Gastrocnemius medialis (tissue), 4 donors: Measurements from ENCODE around the gene CDK11B. TPM values are rescaled to one million over a fixed set of nuclear protein-coding genes. Genes with fewer than 3 reads are reported as not detected.

Experiments used
- ATAC-seq, 2 donors: fragments of 150-250 bp; one replicate each; pipeline ENCODE4 v1.9.1; 2016
- DNase-seq, 2 donors: peaks; one replicate each; pipeline ENCODE4 v3.0.0-alpha.2; 2019
- H3K27ac ChIP-seq, 4 donors: fragments of 200-600 bp; sonication (generic); 1 replicate in 1 of 4; 2 replicates in 3 of 4; pipeline ENCODE4 v1.5.1; 2016 to 2018; ENCODE audit warnings: mild to moderate bottlenecking in 2 of 4, moderate library complexity in 1 of 4
- H3K27me3 ChIP-seq, 3 donors: fragments of 200-600 bp; sonication (generic) in 2 of 3; 1 replicate in 1 of 3; 2 replicates in 2 of 3; pipeline versions ENCODE4 v1.5.1 to v1.6.0; 2016 to 2019; ENCODE audit warnings: mild to moderate bottlenecking in 1 of 3, moderate library complexity in 1 of 3
- H3K36me3 ChIP-seq, 2 donors: fragments of 200-600 bp; sonication (generic) in 1 of 2; one replicate each; pipeline ENCODE4 v1.5.1; 2017 to 2018
- H3K4me1 ChIP-seq, 2 donors: fragments of 200-600 bp; sonication (generic) in 1 of 2; one replicate each; pipeline ENCODE4 v1.5.1; 2016 to 2017; ENCODE audit warnings: mild to moderate bottlenecking in 2 of 2
- H3K4me3 ChIP-seq, 4 donors: fragments of 200-600 bp; sonication (generic) in 3 of 4; 1 replicate in 1 of 4; 2 replicates in 3 of 4; pipeline ENCODE4 v1.5.1; 2016 to 2019; ENCODE audit warnings: mild to moderate bottlenecking in 2 of 4
- H3K9me3 ChIP-seq, 3 donors: fragments of 200-600 bp; sonication (generic) in 2 of 3; 1 replicate in 1 of 3; 2 replicates in 2 of 3; pipeline ENCODE4 v1.5.1; 2016 to 2019
- POLR2A ChIP-seq, 2 donors: fragments of 450-650 bp; IDR thresholded peaks; one replicate each; pipeline ENCODE4 v1.6.1; 2017; ENCODE audit warnings: antibody characterized with exemption in 2 of 2, mild to moderate bottlenecking in 2 of 2, moderate library complexity in 2 of 2
- in situ Hi-C, 4 donors: fragments of 200-750 bp; cut with MboI; loops; one replicate each; pipeline versions ENCODE4 v1.15.0 to v1.8.0; 2017; ENCODE audit warnings: low sequenced_read_pairs in 4 of 4
- intact Hi-C: fragments of 100-400 bp; cut with DNase I; formaldehyde crosslinking; loops from one replicate; pipeline ENCODE4 v1.15.1; 2023; ENCODE audit warnings: low total_unique reads
- total RNA-seq, 4 donors: library from RNA; depleted of rRNA; stranded (reverse); fragments of >200 nt; gene quantifications; one replicate each; pipeline versions ENCODE4 v1.1.0 to v1.2.3, GENCODE V29; 2016
- TF ChIP-seq, protein P1 (sequence below), 5 experiments: fragments of 450-650 bp in 3 of 5; fragments of 200-600 bp in 2 of 5; sonication (generic) in 2 of 5; IDR thresholded peaks in 4 of 5; conservative IDR thresholded peaks in 1 of 5; 1 replicate in 4 of 5; 2 replicates in 1 of 5; pipeline ENCODE4 v1.5.1; 2016 to 2019; ENCODE audit warnings: antibody characterized with exemption in 5 of 5, mild to moderate bottlenecking in 3 of 5, moderate library complexity in 3 of 5

CDK11B gene
- total RNA-seq, 4 donors from 2014 or later: 19.5 to 49.0 (median 42.2) TPM

GRCh38 chr1:1615256-1616044, 43.4 kb downstream of the CDK11B start, which contains the start of gene MIB2:
TSS of gene MIB2 (plus strand) at chr1:1615500. CDS start at chr1:1623453, 7,953 bp downstream.
- H3K4me1 ChIP-seq: peaks cover 41 to 42% of the 10 kb centered on the region in 2 donors
- intact Hi-C loops: loop anchor here (1.0 to 5.0 kb wide), 4 partner anchors 41 to 144 kb away; partner anchors contain the start of genes ATAD3A, ATAD3B, CDK11B and SSU72
- ATAC-seq: peak; percentile 83 to 89

GRCh38 chr1:1614954-1615255, 43.9 kb downstream of the CDK11B start:
- Histone ChIP-seq H3K27ac (peak overlapping the region; percentile 98 to 100 (median 100)), H3K36me3 (peaks cover 0 to 6% of the 10 kb centered on the region in 2 donors), H3K9me3 (no peaks in the 10 kb centered on the region), H3K4me1 (peaks cover 35 to 36% of the 10 kb centered on the region in 2 donors), H3K4me3 (peak overlapping the region; percentile 82 to 99 (median 89)), H3K27me3 (no peaks in the 10 kb centered on the region)
- ATAC-seq: no peak
- in situ Hi-C loops (no loop called here), intact Hi-C loops (loop anchor here (1.0 to 5.0 kb wide), 4 partner anchors 41 to 144 kb away; partner anchors contain the start of genes ATAD3A, ATAD3B, CDK11B and SSU72)
- no peak for TF ChIP-seq POLR2A (IDR thresholded peaks at IDR 0.05)
- TF ChIP-seq, protein P1, sequence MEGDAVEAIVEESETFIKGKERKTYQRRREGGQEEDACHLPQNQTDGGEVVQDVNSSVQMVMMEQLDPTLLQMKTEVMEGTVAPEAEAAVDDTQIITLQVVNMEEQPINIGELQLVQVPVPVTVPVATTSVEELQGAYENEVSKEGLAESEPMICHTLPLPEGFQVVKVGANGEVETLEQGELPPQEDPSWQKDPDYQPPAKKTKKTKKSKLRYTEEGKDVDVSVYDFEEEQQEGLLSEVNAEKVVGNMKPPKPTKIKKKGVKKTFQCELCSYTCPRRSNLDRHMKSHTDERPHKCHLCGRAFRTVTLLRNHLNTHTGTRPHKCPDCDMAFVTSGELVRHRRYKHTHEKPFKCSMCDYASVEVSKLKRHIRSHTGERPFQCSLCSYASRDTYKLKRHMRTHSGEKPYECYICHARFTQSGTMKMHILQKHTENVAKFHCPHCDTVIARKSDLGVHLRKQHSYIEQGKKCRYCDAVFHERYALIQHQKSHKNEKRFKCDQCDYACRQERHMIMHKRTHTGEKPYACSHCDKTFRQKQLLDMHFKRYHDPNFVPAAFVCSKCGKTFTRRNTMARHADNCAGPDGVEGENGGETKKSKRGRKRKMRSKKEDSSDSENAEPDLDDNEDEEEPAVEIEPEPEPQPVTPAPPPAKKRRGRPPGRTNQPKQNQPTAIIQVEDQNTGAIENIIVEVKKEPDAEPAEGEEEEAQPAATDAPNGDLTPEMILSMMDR (IDR thresholded peaks at IDR 0.05 in 4 of 5, conservative IDR thresholded peaks at IDR 0.05 in 1 of 5): no peak
- DNase-seq: no peak

More at GRCh38 chr1:1615256-1616044, 43.4 kb downstream of the CDK11B start, which contains the start of gene MIB2:
- peak within 1 kb of the TSS; percentile 82 to 99 (median 89) for H3K4me3 ChIP-seq
- DNase-seq: peak; percentile 91 to 92
- TF ChIP-seq, protein P1 (IDR thresholded peaks at IDR 0.05 in 4 of 5, conservative IDR thresholded peaks at IDR 0.05 in 1 of 5): peak in 1 of 5 experiments; percentile 16
- peak; percentile 86 to 90 for TF ChIP-seq POLR2A (IDR thresholded peaks at IDR 0.05)
- peak within 1 kb of the TSS; percentile 98 to 100 (median 100) for H3K27ac ChIP-seq
- in situ Hi-C loops: no loop called here
- no peaks in the 10 kb centered on the region for H3K9me3 ChIP-seq
- peaks cover 0 to 6% of the 10 kb centered on the region in 2 donors for H3K36me3 ChIP-seq
- H3K27me3 ChIP-seq: no peaks in the 10 kb centered on the region

DNA sequence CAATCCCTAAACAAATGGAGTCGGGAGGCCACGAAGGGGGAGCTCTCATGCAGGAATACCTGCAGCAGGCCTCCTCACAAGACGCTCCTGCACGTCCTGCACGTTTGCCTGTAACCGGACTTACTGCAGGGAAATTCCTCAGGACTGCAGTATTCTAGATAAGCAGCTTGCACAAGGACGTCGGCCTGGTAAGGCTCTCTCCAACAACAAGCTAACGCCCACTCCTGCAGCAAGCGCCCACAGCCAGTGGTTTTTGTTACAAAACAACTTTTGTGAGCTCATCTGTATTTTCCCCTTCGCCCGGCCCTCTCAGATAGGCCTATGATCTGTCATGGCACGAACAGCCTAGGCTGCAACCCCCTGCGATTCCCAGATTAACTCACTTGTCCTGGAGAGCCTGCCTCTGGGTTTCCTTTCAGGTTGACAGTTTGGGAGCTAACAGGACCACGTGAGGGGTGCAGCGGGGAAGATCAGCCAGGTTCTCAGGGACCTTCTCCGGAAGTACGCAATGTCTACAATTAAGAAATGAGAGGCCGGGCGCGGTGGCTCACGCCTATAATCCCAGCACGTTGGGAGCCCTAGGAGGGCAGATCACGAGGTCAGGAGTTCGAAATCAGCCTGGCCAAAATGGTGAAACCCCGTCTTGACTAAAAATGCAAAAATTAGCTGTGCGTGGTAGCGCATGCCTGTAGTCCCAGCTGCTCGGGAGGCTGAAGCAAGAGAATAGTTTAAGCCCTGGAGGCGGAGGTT, 44.4 kb downstream of the CDK11B start:
- in situ Hi-C loops: no loop called here
- intact Hi-C loops: loop anchor here (2.0 kb wide), 1 partner anchor 44 kb away; the partner anchor contains the start of gene CDK11B
- H3K9me3 ChIP-seq: no peaks in the 10 kb centered on the region
- H3K4me3 ChIP-seq: peak overlapping the region; percentile 82 to 99 (median 89)
- TF ChIP-seq, protein P1 (IDR thresholded peaks at IDR 0.05 in 4 of 5, conservative IDR thresholded peaks at IDR 0.05 in 1 of 5): no peak
- no peak for TF ChIP-seq POLR2A (IDR thresholded peaks at IDR 0.05)
- no peaks in the 10 kb centered on the region for H3K27me3 ChIP-seq
- peaks cover 30 to 31% of the 10 kb centered on the region in 2 donors for H3K4me1 ChIP-seq
- no peak for ATAC-seq
- no peak for DNase-seq
- H3K27ac ChIP-seq: peak overlapping the region; percentile 98 to 100 (median 100)
- H3K36me3 ChIP-seq: peaks cover 0 to 6% of the 10 kb centered on the region in 2 donors

- DNase-seq: no peak
Observed at GRCh38 chr1:1613509-1614082, 45.2 kb downstream of the CDK11B start.

More at GRCh38 chr1:1613509-1614082, 45.2 kb downstream of the CDK11B start:
- in situ Hi-C loops: no loop called here
- H3K36me3 ChIP-seq: peaks cover 0 to 6% of the 10 kb centered on the region in 2 donors
- ATAC-seq: no peak
- intact Hi-C loops: loop anchor here (2.0 kb wide), 1 partner anchor 45 kb away; the partner anchor contains the start of gene CDK11B
- H3K27me3 ChIP-seq: no peaks in the 10 kb centered on the region
- H3K27ac ChIP-seq: no peak overlapping the region
- H3K4me1 ChIP-seq: peaks cover 28% of the 10 kb centered on the region in 2 donors
- no peaks in the 10 kb centered on the region for H3K9me3 ChIP-seq
- peak overlapping the region in 2 of 4 donors; percentile 82 to 94 for H3K4me3 ChIP-seq
- TF ChIP-seq, protein P1 (IDR thresholded peaks at IDR 0.05 in 4 of 5, conservative IDR thresholded peaks at IDR 0.05 in 1 of 5): no peak
- no peak for TF ChIP-seq POLR2A (IDR thresholded peaks at IDR 0.05)
